GM11168 (cell line): ENCODE results near the gene ZG16.
"Not testable (repeated sequence)": the region's sequence is repeated elsewhere in the genome, so short reads cannot be mapped to it uniquely, and the experiment has no call there.

Experiments
- in situ Hi-C: fragments of 300-500 bp; cut with MboI; formaldehyde crosslinking; loops from one replicate; pipeline ENCODE4 v1.12.0; 2022; ENCODE audit warnings: low sequenced_read_pairs; ENCODE audit not compliant: unreplicated experiment

The ZG16 gene

DNA sequence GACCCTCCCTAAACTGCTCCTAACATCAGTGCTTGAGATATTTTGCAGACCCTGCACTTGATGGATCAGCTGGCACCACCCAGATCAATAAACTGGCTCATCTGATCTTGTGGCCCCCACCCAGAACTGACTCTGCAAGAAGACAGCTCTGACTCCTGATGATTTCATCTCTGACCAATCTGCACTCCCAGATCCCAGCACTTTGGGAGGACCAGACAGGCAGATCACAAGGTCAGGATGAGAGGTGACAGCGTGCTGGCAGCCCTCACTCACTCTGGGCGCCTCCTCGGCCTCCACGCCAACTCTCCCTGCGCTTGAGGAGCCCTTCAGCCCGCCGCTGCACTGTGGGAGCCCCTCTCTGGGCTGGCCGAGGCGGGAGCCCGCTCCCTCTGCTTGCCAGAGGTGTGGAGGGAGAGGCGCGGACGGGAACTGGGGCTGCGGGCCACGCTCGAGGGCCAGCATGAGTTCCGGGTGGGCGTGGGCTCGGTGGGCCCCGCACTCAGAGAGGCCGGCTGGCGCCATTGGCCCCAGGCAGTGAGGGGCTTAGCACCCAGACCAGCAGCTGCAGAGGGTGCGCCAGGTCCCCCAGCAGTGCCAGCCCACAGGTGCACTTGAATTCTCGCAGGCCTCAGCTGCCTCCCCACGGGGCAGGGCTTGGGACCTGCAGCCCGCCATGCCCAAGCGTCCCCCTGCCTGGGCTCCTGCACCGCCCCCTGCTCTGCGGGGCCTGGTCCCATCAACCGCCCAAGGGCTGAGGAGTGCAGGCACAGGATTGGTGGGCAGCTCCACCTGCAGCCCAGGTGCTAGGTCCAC is 29.9 kb upstream of the ZG16 start:
- in situ Hi-C loops, result no loop called here

DNA sequence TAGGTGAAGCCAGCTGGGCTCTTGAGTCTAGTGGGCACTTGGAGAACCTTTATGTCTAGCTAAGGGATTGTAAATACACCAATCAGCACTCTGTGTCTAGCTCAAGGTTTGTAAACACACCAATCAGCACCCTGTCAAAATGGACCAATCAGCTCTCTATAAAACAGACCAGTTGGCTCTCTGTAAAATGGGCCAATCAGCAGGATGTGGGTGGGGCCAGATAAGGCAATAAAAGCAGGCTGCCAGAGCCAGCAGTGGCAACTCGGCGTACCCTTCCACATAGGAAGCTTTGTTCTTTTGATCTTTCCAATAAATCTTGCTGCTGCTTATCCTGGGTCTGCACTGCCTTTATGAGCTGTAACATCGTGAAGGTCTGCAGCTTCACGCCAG is 29.3 kb upstream of the ZG16 start:
- in situ Hi-C loops, result not testable (repeated sequence)

DNA sequence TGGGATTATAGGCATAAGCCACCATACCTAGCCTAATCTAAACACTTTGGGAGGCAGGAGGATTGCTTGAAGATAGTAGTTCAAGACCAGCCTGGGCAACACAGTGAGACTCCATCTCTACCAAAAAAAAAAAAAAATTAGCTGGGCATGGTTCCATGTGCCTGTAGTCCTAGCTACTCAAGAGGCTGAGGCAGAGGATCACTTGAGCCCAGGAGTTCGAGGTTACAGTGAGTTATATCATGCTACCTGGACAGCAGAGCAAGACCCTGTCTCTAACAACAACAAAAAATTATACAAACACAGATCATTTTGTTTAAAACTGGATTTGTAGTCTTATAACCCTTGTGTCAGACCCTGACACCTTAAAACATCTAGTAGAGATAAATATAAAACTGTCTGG is 24.5 kb upstream of the ZG16 start:
- in situ Hi-C loops, result no loop called here

GRCh38 chr16:29756654-29757053 is 21.4 kb upstream of the ZG16 start:
- in situ Hi-C loops, result no loop called here

DNA sequence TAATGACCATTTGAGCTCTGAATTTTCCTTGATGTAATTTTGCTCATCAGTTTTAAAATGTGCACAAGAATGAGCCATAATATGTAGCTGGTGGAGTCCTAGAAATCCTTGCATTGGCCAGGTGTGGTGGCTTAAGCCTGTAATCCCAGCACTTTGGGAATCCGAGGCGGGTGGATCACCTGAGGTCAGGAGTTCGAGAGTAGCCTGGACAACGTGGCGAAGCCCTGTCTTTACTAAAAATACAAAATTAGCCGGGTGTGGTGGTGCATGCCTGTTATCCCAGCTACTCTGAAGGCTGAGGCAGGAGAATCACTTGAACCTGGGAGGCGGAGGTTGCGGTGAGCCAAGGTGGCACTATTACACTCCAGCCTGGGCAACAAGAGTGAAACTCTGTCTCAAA is 21.0 kb upstream of the ZG16 start:
- in situ Hi-C loops, result not testable (repeated sequence)

- in situ Hi-C loops, result no loop called here
Measured at GRCh38 chr16:29757950-29758466, 20.0 kb upstream of the ZG16 start.

DNA sequence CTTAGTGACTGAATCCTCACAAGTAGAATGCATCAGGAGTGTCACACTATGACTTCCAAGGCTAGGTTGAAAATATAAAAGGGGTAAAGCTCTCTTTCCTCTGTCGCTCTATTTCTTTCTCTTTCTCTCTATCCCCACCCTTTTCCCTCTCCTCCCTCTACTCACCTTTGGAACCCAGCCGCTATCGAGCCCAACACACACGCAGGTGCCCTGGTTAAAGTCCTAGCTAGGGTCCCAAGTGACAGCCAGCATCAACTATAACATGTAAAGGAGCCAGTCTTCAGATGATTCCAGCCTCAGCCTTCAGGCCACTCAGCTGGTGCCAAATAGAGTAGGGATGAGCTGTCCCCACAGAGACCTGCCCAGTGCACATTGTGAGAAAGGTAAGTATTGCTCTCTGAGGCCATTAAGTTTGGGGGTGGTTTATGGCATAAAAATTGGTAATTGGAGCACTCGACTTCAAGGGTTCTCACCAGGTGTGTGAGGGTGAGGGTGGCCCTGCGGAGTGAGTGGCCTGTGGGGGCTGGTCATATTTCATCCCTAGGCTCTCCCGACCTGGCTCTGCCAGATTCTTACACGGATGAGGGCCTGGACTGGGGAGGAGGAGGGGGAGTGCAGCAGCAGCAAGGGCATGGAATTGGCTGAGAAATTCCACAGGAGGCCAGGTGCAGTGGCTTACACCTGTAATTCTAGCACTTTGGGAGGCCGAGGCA is 17.3 kb upstream of the ZG16 start:
- in situ Hi-C loops, result no loop called here

- in situ Hi-C loops, result not testable (repeated sequence)
Measured at GRCh38 chr16:29761280-29761651, 16.8 kb upstream of the ZG16 start.

DNA sequence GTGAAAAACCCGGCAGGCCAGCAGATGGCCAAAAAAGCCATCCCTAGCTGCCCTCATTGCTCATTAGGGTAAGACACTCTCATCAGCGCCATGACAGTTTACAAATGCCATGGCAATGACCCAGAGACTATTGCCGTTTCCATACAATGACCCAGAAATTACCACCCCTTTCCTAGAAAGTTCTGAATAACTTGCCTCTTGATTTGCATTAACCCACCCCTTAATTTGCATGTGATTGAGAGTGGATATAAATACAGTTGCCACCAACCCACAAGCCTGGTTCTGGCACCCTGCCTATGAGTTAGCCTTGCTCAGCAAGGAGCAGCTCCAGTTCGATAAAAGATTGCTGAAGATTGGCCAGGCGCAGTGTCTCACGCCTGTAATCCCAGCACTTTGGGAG is 16.2 kb upstream of the ZG16 start:
- in situ Hi-C loops, result no loop called here

DNA sequence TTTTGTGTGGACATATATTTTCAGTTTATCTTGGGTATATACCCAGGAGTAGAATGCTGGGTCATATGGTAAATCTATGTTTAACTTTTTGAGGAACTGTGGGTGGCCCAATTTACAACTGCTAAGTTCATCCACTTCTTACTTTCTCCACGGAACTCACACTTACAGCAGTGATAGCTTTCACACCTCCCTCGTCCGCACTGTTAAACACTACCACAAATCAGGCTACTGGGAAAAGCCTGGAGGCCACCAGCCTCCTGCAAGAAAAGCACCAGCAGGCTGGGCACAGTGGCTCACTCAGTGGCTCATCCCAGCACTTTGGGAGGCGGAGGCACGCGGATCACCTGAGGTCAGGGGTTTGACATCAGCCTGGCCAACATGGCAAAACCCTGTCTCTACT is 14.7 kb upstream of the ZG16 start:
- in situ Hi-C loops, result no loop called here

DNA sequence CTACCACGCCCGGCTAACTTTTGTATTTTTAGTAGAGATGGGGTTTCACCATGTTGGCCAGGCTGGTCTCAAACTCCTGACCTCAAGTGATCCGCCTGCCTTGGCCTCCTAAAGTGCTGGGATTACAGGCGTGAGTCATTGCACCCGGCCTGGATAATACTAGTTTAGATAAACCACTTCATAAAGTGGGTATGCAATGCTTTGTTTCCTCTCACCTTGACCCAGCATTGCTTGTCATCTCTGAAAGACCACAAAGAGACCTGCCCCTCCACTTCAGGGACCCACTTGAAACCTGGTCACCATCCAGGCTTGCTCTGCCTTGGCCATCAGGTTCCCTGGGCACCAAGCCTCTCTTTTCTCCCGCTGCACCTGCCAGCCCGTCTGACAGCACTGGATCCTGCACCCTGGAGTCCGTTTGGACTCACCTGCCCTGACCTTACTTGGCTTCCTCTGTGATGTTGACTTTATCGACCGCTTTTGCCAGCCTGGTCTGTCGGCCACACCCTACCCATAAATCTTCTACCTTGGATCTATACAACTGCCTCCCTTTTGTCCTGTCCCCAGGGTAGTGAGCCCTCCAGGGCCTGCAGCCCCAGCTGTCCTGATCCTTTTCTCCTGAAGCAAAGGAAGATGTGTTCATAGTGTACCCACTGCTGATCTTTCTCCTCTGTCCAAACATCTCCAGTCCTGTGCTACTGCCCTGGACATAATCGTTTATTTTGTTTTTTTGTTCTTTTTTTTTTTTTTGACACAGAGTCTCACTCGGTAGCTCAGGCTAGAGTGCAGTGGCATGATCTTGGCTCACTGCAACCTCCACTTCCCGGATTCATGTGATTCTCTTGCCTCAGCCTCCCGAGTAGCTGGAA is 12.7 kb upstream of the ZG16 start:
- in situ Hi-C loops, result no loop called here

DNA sequence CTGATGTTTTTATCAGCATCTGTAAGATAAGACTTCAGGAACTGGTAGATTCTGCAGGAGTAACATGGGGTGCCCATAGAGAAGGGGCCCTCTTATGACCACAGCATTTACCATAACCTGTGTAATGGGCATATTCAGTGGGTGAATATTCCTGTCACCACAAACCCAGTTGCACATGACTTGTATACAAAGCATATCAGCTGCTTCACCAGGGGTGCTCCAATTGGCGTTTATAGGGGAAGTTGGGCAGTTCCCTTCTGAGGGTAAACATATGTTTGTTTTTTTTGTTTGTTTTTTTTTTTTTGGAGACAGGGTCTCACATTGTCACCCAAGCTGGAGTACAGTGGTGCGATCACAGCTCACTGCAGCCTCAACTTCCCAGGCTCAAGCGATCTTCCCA is 11.5 kb upstream of the ZG16 start:
- in situ Hi-C loops, result no loop called here

DNA sequence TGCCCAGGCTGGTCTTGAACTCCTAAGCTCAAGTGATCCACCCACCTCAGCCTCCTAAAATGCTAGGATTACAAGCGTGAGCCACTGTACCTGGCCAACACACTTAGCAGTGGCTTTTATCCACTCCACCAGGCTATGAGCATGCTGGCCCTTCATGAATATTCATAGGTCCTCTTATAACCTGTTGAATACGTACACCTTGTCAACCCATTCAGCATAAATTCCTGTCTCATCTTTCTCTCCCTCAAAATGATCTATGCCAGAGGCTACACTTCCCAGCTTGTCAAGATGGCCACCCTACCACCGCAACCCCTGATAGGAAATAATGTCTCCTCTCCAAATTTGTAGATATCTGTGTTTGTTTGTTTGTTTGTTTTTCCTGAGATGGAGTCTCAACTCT is 11.0 kb upstream of the ZG16 start:
- in situ Hi-C loops, result no loop called here

- in situ Hi-C loops, result no loop called here
Measured at GRCh38 chr16:29769507-29769906, 8.5 kb upstream of the ZG16 start.

DNA sequence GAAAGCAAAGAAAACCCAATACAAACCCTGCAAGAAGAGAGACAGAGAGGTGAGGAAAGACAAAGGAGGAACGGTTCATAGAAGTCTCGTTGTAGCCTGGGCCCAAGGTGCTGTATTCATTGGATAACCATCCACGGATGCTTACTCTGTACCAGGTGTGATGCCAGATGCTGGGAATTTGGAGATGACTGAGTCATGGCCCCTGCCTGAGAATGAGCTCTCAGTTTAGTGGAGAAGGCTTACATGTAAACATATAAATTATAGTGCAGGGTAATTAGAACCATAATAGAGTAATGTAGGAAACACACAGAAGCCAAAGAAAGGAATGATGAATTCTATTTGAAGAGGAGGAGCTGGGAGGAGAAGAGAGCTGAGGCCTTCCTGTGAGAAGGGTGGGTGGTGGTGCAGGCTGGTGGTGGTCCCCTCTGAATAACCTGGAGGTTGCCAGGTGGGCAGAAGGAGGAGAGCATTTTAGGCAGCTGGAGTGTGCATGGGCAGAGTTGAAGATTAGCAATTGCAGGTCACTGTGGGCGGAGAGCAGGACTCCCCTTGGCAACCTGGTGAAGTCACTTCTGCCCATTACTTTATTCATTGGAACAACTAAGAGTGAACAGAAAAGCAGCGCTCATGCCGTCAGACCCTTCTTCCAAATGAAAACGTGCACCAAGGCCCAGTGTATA is 7.7 kb upstream of the ZG16 start:
- in situ Hi-C loops, result no loop called here

GRCh38 chr16:29772330-29772729 is 5.7 kb upstream of the ZG16 start:
- in situ Hi-C loops, result not testable (repeated sequence)

DNA sequence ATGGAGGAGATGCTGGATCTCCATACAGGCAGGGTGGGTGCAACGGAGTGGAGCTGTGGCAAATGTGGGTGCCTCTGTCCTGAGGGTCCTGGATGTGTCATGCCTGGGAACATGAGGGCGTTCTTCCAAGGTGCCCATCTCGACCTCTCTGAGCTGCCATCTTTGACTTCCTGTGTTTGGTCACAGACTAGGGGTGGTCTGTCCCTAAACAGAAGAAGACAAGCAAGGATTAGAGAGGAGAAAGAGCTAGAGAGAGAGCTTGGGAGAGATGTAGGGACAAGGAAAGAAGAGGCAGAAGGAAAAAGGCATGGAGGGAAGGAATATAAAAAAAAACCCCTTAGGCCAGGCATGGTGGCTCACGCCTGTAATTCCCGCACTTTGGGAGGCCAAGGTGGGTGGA is 3.3 kb upstream of the ZG16 start:
- in situ Hi-C loops, result no loop called here

GRCh38 chr16:29775742-29776408 is 2.2 kb upstream of the ZG16 start:
- in situ Hi-C loops, result no loop called here

GRCh38 chr16:29779474-29779873 is 1.4 kb downstream of the ZG16 start:
- in situ Hi-C loops, result no loop called here
